GM19467 (cell line): ENCODE measurements around the gene DPP6.
"Not testable (repeated sequence)": the region's sequence is repeated elsewhere in the genome, so short reads cannot be mapped to it uniquely, and the experiment has no call there.

Source experiments
- ATAC-seq: cut with Tn5 transposase; IDR thresholded peaks from one replicate; pipeline ENCODE4 v1.9.1; 2021; ENCODE audit warnings: mild to moderate bottlenecking, moderate library complexity; ENCODE audit not compliant: unreplicated experiment

DPP6 gene

GRCh38 chr7:154649015-154649414 is 596.8 kb downstream of the DPP6 start:
- ATAC-seq: no peak

- no peak for ATAC-seq
Measured at GRCh38 chr7:154649434-154649833, 597.2 kb downstream of the DPP6 start.

GRCh38 chr7:154650275-154650674 is 598.1 kb downstream of the DPP6 start:
- no peak for ATAC-seq

GRCh38 chr7:154651501-154651900 is 599.3 kb downstream of the DPP6 start:
- no peak for ATAC-seq

DNA sequence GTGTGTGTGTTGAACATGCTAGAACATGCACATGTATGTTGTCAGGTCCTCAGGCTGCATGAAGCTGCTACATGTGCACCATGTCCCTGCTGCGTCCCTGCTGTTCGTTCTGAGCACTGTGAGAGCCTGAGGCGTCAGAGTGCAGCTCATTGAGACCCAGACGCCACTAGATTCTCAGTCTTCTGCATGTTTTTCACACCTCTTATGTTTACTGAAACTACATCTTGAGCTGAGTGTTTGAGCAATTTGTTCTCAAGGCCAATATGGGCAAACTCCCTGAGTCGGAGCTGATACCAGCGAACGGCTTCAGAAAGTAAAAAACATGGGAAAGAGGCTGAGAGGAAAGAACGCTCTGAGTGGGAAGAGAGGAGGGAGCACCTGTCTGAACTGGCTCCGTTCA is 600.4 kb downstream of the DPP6 start:
- no peak for ATAC-seq

DNA sequence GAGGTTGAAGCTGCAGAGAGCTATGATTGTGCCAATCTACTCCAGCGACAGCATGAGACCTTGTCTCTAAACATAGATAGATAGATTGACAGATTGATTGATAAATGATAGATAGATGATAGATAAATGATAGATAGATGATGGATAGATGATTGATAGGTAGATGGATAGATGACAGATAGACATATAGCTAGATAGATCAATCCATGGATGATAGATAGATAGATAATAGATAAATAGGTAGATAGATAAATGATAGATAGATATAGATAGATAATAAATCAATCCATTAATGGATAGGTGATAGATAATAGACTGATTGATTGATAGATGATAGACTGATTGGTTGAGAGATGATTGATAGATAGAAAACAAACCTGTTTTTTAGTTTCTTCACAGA is 601.1 kb downstream of the DPP6 start:
- no peak for ATAC-seq

GRCh38 chr7:154656618-154657017 is 604.4 kb downstream of the DPP6 start:
- no peak for ATAC-seq

DNA sequence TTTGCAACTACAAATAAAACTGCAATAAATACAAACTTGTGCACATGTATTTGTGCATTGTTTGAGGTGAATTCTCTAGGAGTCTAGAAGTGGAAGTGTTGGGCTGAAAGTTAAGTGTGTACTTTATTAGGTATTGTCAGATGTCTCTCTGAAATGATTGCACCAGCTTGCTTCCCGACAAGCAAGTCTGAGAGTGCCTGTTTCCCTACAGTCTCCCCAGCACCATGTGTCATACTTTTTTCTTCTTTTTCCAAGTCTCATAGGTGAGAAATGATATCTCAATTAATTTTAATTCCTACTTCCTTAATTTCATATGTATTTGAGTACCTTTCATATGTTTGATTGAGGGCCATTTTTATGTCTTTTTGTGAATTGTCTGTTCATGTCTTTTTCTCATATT is 614.6 kb downstream of the DPP6 start:
- no peak for ATAC-seq

DNA sequence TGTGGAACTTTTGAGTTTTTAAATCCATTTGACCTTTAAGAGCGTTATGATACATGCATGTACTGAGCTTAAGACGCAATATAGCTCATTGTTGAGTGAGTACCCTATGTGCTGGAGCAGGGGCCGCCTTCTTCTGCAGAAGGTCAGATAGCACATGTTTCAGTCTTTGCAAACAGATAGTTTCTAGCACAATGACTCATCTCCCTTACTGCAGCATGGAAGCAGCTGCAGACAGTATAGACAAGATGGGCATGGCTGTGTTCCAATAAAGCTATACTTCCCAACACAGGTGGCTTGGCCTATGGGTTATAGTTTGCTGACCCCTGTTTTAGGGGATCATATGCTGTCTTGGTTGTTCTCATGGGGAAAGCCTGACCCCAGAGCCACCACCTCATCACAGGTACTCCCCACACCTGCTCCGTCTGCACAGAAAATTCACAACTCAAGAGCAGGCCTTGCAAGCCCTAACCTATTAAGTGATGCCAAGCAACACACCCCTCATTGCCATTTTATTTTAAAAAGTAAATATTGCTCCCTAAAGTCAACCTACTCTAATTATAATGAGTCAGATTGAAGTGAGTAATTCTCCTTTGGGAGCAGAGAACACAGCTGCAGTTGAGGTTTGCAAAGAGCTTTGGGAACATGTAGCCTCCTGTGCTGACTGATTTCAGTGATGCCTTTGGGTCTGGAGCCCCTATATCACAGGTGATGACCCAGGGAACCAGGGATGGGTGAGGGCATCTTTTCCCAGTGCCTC is 620.6 kb downstream of the DPP6 start:
- no peak for ATAC-seq

- ATAC-seq: no peak
Measured at GRCh38 chr7:154674191-154674590, 622.0 kb downstream of the DPP6 start.

- ATAC-seq: no peak
Measured at GRCh38 chr7:154675560-154675959, 623.4 kb downstream of the DPP6 start.

GRCh38 chr7:154676033-154676421 is 623.8 kb downstream of the DPP6 start:
- ATAC-seq: not testable (repeated sequence)

GRCh38 chr7:154676422-154677073 is 624.4 kb downstream of the DPP6 start:
- ATAC-seq: no peak

DNA sequence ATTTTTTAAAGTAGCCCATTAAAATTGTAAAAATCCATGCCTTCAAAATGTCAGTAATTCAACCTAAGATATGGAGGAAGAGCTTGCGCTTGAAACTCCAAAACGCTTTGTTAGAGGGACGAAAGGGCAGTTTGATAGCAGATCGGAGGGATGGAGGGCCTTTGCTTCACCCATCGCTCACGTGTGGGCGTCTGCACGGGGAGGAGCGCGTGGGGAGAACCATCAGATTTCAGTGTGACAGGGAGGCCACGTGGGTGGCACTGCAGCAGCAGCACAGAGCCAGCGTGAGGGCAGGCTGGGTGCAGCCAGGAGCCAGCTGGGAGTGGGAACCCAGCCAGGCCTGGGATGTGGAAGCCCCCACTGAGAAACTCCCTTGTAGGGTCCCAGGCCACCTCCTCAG is 625.3 kb downstream of the DPP6 start:
- no peak for ATAC-seq

GRCh38 chr7:154678001-154678550 is 625.9 kb downstream of the DPP6 start:
- not testable (repeated sequence) for ATAC-seq

DNA sequence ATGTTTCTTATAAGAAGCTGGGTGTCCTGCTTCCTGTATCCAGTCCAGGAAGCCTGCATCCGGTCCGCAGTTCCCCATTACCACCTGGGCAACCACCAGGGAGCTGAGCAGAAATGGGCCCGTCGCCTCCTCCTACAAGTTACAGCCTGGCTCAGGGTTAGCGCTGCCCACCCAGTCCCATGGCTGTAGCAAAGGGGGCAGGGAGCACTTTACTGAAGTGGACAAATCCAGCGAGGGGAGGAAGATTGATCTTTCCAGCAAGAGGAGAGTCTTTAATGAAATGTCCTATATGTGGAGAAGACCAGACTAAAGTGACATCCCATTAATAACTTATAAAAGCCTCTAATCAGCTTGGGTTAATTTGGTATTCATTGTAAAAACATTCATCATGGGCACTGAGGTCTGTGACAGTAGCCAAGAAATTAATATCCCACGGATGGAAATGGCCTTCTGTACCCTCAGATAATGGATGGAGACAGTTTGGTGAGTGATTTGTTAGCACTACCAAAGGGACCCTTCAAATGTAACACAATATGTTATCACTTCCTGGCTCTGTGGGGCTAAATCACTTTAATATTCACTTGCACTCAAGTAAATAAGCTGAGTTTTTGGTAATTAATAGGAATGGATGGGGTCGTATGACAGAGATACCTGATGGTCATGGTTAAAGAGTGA is 627.3 kb downstream of the DPP6 start:
- ATAC-seq: no peak

GRCh38 chr7:154680894-154681659 is 628.9 kb downstream of the DPP6 start:
- no peak for ATAC-seq

DNA sequence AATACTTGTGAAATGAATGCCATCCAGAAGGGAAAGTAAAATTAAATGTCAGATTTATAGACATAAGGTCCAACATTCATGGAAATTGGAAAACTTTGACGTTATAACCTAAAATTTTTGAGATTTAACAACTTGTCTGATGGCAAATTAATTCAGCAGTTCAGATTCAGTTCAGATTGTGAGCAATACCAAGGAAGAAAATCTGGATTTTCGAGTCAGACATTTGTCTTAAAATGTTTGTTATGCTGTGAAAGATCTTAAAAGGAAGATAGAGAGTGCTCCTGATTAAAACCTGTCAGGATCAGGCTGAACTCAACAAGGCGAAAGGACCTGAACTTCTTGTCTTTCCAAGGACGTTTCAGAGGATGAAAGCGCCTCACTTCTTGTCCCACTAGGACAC is 629.8 kb downstream of the DPP6 start:
- ATAC-seq: no peak

DNA sequence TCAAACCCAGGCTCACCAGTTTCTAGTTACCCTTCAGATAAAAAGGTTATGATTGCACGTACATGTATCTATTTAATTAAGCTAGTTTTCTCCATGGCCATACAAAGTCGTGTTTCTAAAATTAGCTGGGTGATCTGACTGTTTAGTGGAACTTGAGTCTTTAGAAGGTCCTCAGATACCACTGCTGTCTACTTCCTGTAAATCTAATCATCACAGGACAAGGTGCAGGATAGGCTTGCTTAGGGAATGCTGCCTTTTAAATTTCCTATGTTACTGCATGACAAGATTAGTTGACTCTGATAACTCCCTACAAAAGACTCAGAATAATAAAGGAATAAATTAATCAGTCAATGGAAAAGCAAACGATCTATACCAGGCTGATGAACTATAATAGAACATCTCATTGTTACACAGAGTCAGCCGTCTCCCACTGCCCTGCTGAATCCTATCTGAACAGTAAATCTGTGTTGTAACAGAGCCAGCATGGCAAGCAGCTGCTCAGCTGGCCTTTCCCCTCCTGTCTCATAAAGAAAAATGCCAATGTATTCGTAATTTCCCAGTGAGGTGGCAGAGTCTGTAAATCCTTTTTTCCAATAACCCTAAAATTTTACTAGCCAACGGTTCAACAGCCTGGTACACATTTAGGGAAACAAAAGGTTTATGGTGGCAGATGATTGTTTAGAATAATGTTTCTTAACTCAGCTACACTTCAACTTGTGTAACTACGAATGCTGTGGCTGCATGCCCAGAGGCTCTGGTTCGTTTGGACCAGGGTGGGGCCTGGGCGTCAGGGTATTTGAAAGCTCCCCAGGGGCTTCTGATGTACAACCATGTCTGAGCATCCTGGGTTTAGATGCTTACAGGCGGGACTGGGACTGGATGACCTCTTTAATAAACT is 632.7 kb downstream of the DPP6 start:
- no peak for ATAC-seq

DNA sequence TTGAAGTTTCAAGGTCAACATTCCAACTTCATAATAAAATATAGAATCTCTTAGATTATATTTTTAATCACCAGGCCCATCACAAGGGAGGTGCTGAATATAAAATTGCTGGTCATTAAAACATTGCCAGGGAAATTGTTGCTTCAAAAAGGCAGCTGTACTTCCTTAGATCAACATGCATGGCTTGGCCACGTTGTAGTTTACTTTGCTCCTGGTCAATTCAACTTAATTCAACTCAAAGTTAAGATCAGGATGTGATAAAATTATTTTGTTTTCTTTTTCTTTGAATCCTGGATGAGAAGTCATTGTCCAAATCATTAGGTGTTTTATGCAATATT is 633.3 kb downstream of the DPP6 start:
- ATAC-seq: no peak
